ENCODE results near the gene GABRD.

The GABRD gene

DNA sequence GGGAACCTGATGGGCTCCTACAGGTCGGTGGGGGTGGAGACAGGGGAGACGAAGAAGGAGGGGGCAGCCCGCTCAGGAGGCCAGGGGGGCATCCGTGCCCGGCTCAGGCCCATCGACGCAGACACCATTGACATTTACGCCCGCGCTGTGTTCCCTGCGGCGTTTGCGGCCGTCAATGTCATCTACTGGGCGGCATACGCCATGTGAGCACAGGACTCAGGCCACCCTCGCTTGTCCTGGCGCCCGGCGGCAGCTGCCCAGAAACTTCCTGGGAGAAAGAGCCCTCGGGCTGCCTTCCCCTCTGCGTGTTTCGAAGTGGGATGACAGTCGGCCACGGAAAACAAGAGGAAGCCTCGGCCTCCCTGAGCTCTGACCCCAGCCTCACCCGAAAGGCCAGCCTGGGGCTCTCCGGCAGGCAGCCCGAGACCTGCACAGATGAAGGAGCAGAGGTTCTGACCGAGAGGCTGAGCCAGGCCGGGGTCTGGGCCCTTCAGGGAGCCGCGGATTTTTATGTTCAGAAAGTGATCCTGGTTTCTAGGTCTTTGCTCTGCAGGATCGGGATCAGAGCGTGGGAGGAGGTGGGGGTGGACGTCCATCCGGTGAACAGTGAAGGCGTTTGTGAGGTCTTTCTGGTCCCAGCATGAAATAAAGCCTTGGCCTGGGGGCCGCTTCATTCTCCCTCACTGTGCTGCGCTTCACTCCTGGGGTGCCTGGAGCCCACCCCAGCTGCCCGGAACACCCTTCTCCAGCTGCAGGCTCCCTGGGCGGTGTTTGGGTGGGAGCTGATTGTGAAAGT is 11.1 kb downstream of the GABRD start:
- H3K9me3 ChIP-seq (ENCODE audit: control extremely low read depth in 1 of 5, control insufficient read depth in 4 of 5, insufficient read depth in 2 of 5, low read depth in 1 of 5, low read length in 4 of 5) = no peaks in the 10 kb centered on the region
- no peak overlapping the region for H3K27ac ChIP-seq (ENCODE audit: insufficient read depth in 1 of 2, low read depth in 1 of 2, low read length in 2 of 2, poor library complexity in 1 of 2, severe bottlenecking in 2 of 2)
- DNase-seq = no peak
- H3K4me3 ChIP-seq (ENCODE audit: control insufficient read depth in 1 of 7, extremely low read depth in 1 of 7, insufficient read depth in 4 of 7, low read depth in 2 of 7, low read length in 6 of 7) = no peak overlapping the region
- H3K27me3 ChIP-seq (replicated peaks in 2 of 5; ENCODE audit: control insufficient read depth in 4 of 5, insufficient read depth in 5 of 5, low read length in 4 of 5) = peaks cover 0 to 2% (median 0%) of the 10 kb centered on the region in 5 experiments
- ChIA-PET POLR2A (no interaction called here), CTCF (interaction anchor here (0.8 to 1.0 kb wide), 2 partner anchors 9 to 11 kb away, joined by 3 read pairs; no protein-coding TSS in a partner anchor)
- H3K4me1 ChIP-seq (ENCODE audit: control extremely low read depth in 1 of 4, control insufficient read depth in 4 of 4, insufficient read depth in 4 of 4, low read length in 3 of 4) = peaks cover 0 to 10% (median 8%) of the 10 kb centered on the region in 4 experiments
- no peaks in the 10 kb centered on the region for H3K36me3 ChIP-seq (ENCODE audit: control insufficient read depth in 4 of 4, insufficient read depth in 4 of 4, low read length in 3 of 4)
- WGBS (ENCODE audit: insufficient coverage) = 93% methylated on average over 35 of the region's 42 CpGs

DNA sequence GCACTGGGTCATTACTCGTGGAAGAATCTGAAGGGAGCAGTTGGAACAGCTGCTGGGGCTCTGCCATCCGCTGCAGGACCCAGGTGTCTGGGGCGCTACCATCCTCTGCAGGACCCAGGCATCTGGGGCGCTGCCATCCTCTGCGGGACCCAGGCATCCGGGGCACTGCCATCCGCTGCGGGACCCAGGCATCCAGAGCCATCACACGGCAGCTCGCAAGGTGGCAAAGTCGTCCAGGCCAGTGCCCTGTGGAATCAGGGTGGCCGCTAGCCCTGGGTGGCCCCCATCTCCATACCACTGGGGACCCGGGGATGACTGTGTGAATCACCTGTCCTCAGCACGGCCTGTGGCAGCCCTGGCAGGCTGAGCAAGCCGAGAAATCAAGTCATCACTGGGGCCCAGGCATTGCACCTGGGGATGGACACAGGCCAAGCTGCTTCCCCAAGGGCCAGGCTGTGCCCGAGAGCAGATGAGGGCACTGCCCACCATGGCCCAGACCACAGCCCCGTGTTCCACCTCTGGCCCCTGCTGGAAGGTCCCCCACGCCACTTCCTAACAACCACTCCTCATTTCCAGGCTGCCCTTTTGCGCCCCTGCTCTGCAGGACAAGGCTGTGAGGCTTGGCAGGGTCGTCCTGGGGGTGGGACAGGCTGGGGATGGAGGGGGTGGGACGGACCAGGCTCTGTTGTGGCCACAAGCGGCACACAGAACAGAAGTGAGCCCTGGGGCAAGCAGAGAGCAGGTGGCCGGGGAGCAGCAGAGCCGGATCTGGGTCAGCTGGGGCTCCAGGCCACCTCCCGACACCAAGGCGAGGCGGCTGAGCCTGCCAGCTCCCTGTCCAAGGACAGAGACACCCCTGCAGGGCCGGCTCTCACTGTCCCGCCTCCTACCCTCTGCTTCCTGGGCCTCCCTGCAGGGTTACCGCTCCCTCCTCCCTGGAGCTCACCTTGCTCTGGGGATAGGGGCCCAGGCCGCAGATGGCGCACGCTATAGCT is 12.7 kb downstream of the GABRD start:
- Histone ChIP-seq H3K36me3 (ENCODE audit: control insufficient read depth in 4 of 4, insufficient read depth in 4 of 4, low read length in 3 of 4) (no peaks in the 10 kb centered on the region), H3K9me3 (ENCODE audit: control extremely low read depth in 1 of 5, control insufficient read depth in 4 of 5, insufficient read depth in 2 of 5, low read depth in 1 of 5, low read length in 4 of 5) (no peaks in the 10 kb centered on the region), H3K4me3 (ENCODE audit: control insufficient read depth in 1 of 7, extremely low read depth in 1 of 7, insufficient read depth in 4 of 7, low read depth in 2 of 7, low read length in 6 of 7) (no peak overlapping the region), H3K27ac (ENCODE audit: insufficient read depth in 1 of 2, low read depth in 1 of 2, low read length in 2 of 2, poor library complexity in 1 of 2, severe bottlenecking in 2 of 2) (no peak overlapping the region), H3K27me3 (replicated peaks in 2 of 5; ENCODE audit: control insufficient read depth in 4 of 5, insufficient read depth in 5 of 5, low read length in 4 of 5) (peaks cover 0 to 2% (median 0%) of the 10 kb centered on the region in 5 experiments), H3K4me1 (ENCODE audit: control extremely low read depth in 1 of 4, control insufficient read depth in 4 of 4, insufficient read depth in 4 of 4, low read length in 3 of 4) (no peaks in the 10 kb centered on the region)
- WGBS (ENCODE audit: insufficient coverage) = 90% methylated on average over 25 of the region's 33 CpGs
- ChIA-PET CTCF (interaction anchor here (1.0 to 1.5 kb wide), 3 partner anchors 10 to 13 kb away, joined by 3 to 9 read pairs (median 3); no protein-coding TSS in a partner anchor), POLR2A (no interaction called here)
- DNase-seq = no peak

DNA sequence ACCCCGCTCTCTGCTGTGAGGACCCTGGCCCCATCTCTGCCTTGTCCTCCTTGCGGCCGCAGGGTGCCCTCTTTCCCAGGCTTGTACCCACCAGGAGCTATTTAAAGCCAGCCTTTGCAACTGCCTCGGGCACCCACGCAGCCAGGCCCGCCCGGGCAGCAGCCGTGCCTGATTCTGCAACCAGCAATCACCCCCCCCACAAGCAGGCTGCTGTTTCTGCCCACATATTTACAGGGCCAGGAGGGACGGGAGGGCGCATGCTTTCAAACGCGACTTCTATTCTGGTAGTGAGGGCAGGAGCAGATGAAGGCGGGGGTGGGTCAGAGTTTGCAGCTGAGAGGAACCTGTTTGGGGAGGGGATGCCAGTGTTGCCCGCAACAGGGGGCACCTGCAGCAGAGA is 13.6 kb downstream of the GABRD start:
- no peak for DNase-seq
- no peaks in the 10 kb centered on the region for H3K36me3 ChIP-seq (ENCODE audit: control insufficient read depth in 4 of 4, insufficient read depth in 4 of 4, low read length in 3 of 4)
- no peak overlapping the region for H3K4me3 ChIP-seq (ENCODE audit: control insufficient read depth in 1 of 7, extremely low read depth in 1 of 7, insufficient read depth in 4 of 7, low read depth in 2 of 7, low read length in 6 of 7)
- POLR2A ChIA-PET = no interaction called here
- WGBS (ENCODE audit: insufficient coverage) = 91% methylated on average over 13 of the region's 14 CpGs
- CTCF ChIA-PET = interaction anchor here (1.3 kb wide), 2 partner anchors 12 to 72 kb away, joined by 4 to 9 read pairs; no protein-coding TSS in a partner anchor
- H3K4me1 ChIP-seq (ENCODE audit: control extremely low read depth in 1 of 4, control insufficient read depth in 4 of 4, insufficient read depth in 4 of 4, low read length in 3 of 4) = no peaks in the 10 kb centered on the region
- no peak overlapping the region for H3K27ac ChIP-seq (ENCODE audit: insufficient read depth in 1 of 2, low read depth in 1 of 2, low read length in 2 of 2, poor library complexity in 1 of 2, severe bottlenecking in 2 of 2)
- no peaks in the 10 kb centered on the region for H3K9me3 ChIP-seq (ENCODE audit: control extremely low read depth in 1 of 5, control insufficient read depth in 4 of 5, insufficient read depth in 2 of 5, low read depth in 1 of 5, low read length in 4 of 5)
- peaks cover 0 to 5% (median 0%) of the 10 kb centered on the region in 5 experiments for H3K27me3 ChIP-seq (replicated peaks in 2 of 5; ENCODE audit: control insufficient read depth in 4 of 5, insufficient read depth in 5 of 5, low read length in 4 of 5)

DNA sequence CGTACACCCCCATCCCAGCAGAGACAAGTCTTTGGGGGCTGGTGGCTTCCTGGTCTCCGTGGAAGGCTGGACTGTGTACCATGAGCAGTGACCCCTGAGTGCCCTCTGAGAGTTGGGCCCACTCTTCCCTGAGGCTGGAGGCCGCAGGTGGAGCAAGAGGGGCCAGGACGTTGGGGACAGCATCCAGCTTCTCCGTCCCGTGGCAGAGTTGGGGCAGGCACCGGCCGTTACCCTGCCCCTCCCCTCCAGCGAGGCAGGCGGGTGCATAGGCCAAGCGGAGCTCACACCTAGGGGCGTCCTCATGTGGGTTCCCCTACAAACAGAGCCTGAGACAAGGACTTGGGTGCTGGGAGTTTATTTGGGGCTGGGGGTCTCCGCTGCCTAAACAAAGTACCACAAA is 14.0 kb downstream of the GABRD start:
- ChIA-PET POLR2A (no interaction called here), CTCF (interaction anchor here (1.3 kb wide), 2 partner anchors 11 to 73 kb away, joined by 4 to 9 read pairs; no protein-coding TSS in a partner anchor)
- WGBS (ENCODE audit: insufficient coverage) = 87% methylated on average over 11 of the region's 13 CpGs
- Histone ChIP-seq H3K4me3 (ENCODE audit: control insufficient read depth in 1 of 7, extremely low read depth in 1 of 7, insufficient read depth in 4 of 7, low read depth in 2 of 7, low read length in 6 of 7) (no peak overlapping the region), H3K27ac (ENCODE audit: insufficient read depth in 1 of 2, low read depth in 1 of 2, low read length in 2 of 2, poor library complexity in 1 of 2, severe bottlenecking in 2 of 2) (no peak overlapping the region), H3K36me3 (ENCODE audit: control insufficient read depth in 4 of 4, insufficient read depth in 4 of 4, low read length in 3 of 4) (no peaks in the 10 kb centered on the region), H3K4me1 (ENCODE audit: control extremely low read depth in 1 of 4, control insufficient read depth in 4 of 4, insufficient read depth in 4 of 4, low read length in 3 of 4) (no peaks in the 10 kb centered on the region), H3K9me3 (ENCODE audit: control extremely low read depth in 1 of 5, control insufficient read depth in 4 of 5, insufficient read depth in 2 of 5, low read depth in 1 of 5, low read length in 4 of 5) (no peaks in the 10 kb centered on the region), H3K27me3 (replicated peaks in 2 of 5; ENCODE audit: control insufficient read depth in 4 of 5, insufficient read depth in 5 of 5, low read length in 4 of 5) (peaks cover 0 to 5% (median 0%) of the 10 kb centered on the region in 5 experiments)
- no peak for DNase-seq

DNA sequence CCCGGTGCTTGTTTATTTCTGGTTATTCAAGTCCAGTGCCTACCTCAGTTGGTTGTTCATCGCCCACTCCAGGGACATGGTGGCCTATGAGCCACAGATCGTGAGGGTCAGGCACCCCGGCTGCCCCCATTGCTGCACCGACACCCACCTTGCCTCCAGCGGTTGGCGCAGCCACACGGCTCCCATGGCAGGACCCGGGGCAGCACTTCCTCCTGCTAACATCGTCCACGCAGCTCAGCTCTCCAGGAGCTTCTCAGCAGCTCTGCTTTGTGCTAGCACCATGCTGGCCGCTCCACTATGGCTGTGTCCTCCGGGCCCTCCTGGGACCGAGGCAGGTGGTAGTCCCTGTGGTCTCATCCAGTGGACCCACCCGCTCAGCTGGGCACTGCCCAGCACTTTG is 17.1 kb downstream of the GABRD start:
- no peaks in the 10 kb centered on the region for H3K4me1 ChIP-seq (ENCODE audit: control extremely low read depth in 1 of 4, control insufficient read depth in 4 of 4, insufficient read depth in 4 of 4, low read length in 3 of 4)
- WGBS (ENCODE audit: insufficient coverage) = 84% methylated on average over 13 of the region's 15 CpGs

DNA sequence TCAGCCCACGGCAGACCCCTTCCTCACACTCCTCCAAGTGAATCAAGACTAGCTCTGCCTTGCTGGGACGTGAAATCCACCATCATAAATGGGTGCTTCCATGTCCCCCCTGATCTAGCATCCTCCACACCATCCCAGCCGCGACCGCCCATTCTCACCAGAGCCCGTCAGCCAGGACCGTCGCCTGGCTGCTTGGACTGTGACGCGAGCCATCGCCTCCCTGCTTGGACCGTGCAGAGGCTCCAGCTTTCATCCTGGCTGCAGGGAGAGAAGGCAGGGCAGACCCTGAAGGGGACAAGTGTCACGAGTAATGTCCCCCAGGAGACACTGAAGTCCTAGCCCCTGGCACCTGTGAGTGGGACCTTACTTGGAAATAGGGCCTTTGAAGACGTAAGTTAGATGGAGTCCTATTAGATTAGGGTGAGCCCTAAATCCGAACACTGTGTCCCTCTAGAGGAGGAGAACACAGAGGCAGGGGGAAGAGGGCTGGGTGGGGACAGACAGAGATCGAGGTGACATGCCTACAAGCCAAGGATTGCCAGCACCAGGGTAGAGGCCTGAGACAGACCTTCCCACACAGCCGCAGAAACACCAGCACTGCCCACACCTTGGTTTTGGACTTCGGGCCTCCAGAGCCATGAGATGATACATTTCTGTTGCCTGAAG is 18.3 kb downstream of the GABRD start:
- POLR2A ChIA-PET = no interaction called here
- H3K4me3 ChIP-seq (ENCODE audit: control insufficient read depth in 1 of 7, extremely low read depth in 1 of 7, insufficient read depth in 4 of 7, low read depth in 2 of 7, low read length in 6 of 7) = no peak overlapping the region
- 88% methylated on average over 18 of the region's 18 CpGs for WGBS (ENCODE audit: insufficient coverage)

More for the DNA sequence above, 17.1 kb downstream of the GABRD start:
- DNase-seq = no peak
- Histone ChIP-seq H3K9me3 (ENCODE audit: control extremely low read depth in 1 of 5, control insufficient read depth in 4 of 5, insufficient read depth in 2 of 5, low read depth in 1 of 5, low read length in 4 of 5) (no peaks in the 10 kb centered on the region), H3K27me3 (replicated peaks in 2 of 5; ENCODE audit: control insufficient read depth in 4 of 5, insufficient read depth in 5 of 5, low read length in 4 of 5) (peaks cover 0 to 4% (median 0%) of the 10 kb centered on the region in 5 experiments), H3K27ac (ENCODE audit: insufficient read depth in 1 of 2, low read depth in 1 of 2, low read length in 2 of 2, poor library complexity in 1 of 2, severe bottlenecking in 2 of 2) (no peak overlapping the region), H3K4me3 (ENCODE audit: control insufficient read depth in 1 of 7, extremely low read depth in 1 of 7, insufficient read depth in 4 of 7, low read depth in 2 of 7, low read length in 6 of 7) (no peak overlapping the region), H3K36me3 (ENCODE audit: control insufficient read depth in 4 of 4, insufficient read depth in 4 of 4, low read length in 3 of 4) (no peaks in the 10 kb centered on the region)
- ChIA-PET CTCF (interaction anchor here (1.1 kb wide), 2 partner anchors 8 to 118 kb away, joined by 3 to 4 read pairs; no protein-coding TSS in a partner anchor), POLR2A (no interaction called here)

More for the DNA sequence above, 18.3 kb downstream of the GABRD start:
- CTCF ChIA-PET = interaction anchor here (10.0 kb wide), 1 partner anchor 80 kb away, joined by 144 read pairs; no protein-coding TSS in a partner anchor
- DNase-seq = no peak
- H3K36me3 ChIP-seq (ENCODE audit: control insufficient read depth in 4 of 4, insufficient read depth in 4 of 4, low read length in 3 of 4) = no peaks in the 10 kb centered on the region
- H3K27me3 ChIP-seq (replicated peaks in 2 of 5; ENCODE audit: control insufficient read depth in 4 of 5, insufficient read depth in 5 of 5, low read length in 4 of 5) = peaks cover 0 to 4% (median 0%) of the 10 kb centered on the region in 5 experiments
- H3K9me3 ChIP-seq (ENCODE audit: control extremely low read depth in 1 of 5, control insufficient read depth in 4 of 5, insufficient read depth in 2 of 5, low read depth in 1 of 5, low read length in 4 of 5) = no peaks in the 10 kb centered on the region
- no peaks in the 10 kb centered on the region for H3K4me1 ChIP-seq (ENCODE audit: control extremely low read depth in 1 of 4, control insufficient read depth in 4 of 4, insufficient read depth in 4 of 4, low read length in 3 of 4)
- H3K27ac ChIP-seq (ENCODE audit: insufficient read depth in 1 of 2, low read depth in 1 of 2, low read length in 2 of 2, poor library complexity in 1 of 2, severe bottlenecking in 2 of 2) = no peak overlapping the region
